GM23338 (cell line): ENCODE measurements around the gene SYT14. TPM values are rescaled to one million over a fixed set of nuclear protein-coding genes. Genes with fewer than 3 reads are reported as not detected.

Source experiments
- ATAC-seq: fragments of 200-7000 bp; cut with Tn5 transposase; 3 replicates; pipeline ENCODE4 v1.9.1; 2020
- DNase-seq: peaks from one replicate; pipeline ENCODE4 v3.0.0-alpha.2; 2015; ENCODE audit warnings: low spot score
- H2AFZ ChIP-seq: fragments of 200-600 bp; sonication (generic); 2 replicates; pipeline ENCODE4 v1.8.0; 2016; ENCODE audit warnings: antibody characterized with exemption, mild to moderate bottlenecking, moderate library complexity
- H3F3A ChIP-seq: fragments of 200-600 bp; sonication (generic); replicated peaks from 2 replicates; pipeline ENCODE4 v1.8.0; 2017; ENCODE audit warnings: antibody characterized with exemption, mixed run types, low read depth
- H3K27ac ChIP-seq: fragments of 200-600 bp; sonication (generic); 2 replicates; pipeline ENCODE4 v1.6.1; 2016; ENCODE audit warnings: low read depth
- H3K27me3 ChIP-seq: fragments of 200-600 bp; sonication (generic); 2 replicates; pipeline ENCODE4 v1.8.0; 2016; ENCODE audit warnings: mild to moderate bottlenecking, mixed run types, moderate library complexity; ENCODE audit not compliant: insufficient read depth
- H3K36me3 ChIP-seq: fragments of 200-600 bp; sonication (generic); 2 replicates; pipeline ENCODE4 v1.8.0; 2016; ENCODE audit warnings: mild to moderate bottlenecking; ENCODE audit not compliant: insufficient read depth
- H3K4me1 ChIP-seq: fragments of 200-600 bp; sonication (generic); 2 replicates; pipeline ENCODE4 v1.8.0; 2016; ENCODE audit warnings: mild to moderate bottlenecking, moderate library complexity; ENCODE audit not compliant: insufficient read depth
- H3K4me2 ChIP-seq: fragments of 200-600 bp; sonication (generic); 2 replicates; pipeline ENCODE4 v1.7.1; 2017; ENCODE audit warnings: mixed run types
- H3K4me3 ChIP-seq: fragments of 200-600 bp; sonication (generic); 2 replicates; pipeline ENCODE4 v1.6.1; 2016; ENCODE audit warnings: mixed run types
- H3K79me2 ChIP-seq: fragments of 200-600 bp; sonication (generic); replicated peaks from 2 replicates; pipeline ENCODE4 v1.8.0; 2017; ENCODE audit warnings: mild to moderate bottlenecking; ENCODE audit not compliant: insufficient read depth
- H3K9me2 ChIP-seq: fragments of 200-600 bp; sonication (generic); 2 replicates; pipeline ENCODE4 v1.8.0; 2017; ENCODE audit not compliant: insufficient read depth
- H4K20me1 ChIP-seq: fragments of 200-600 bp; sonication (generic); replicated peaks from 2 replicates; pipeline ENCODE4 v1.8.0; 2017; ENCODE audit warnings: mild to moderate bottlenecking; ENCODE audit not compliant: insufficient read depth
- H3K27ac Mint-ChIP-seq: 2 replicates; pipeline ENCODE4 v1.8.0; 2020; ENCODE audit warnings: inconsistent platforms, mild to moderate bottlenecking, moderate library complexity, mixed read lengths
- H3K27me3 Mint-ChIP-seq: 3 replicates; pipeline ENCODE4 v1.8.0; 2022; ENCODE audit warnings: low read depth, mild to moderate bottlenecking, moderate library complexity, mixed read lengths, inconsistent platforms; ENCODE audit not compliant: insufficient read depth, poor library complexity
- H3K36me3 Mint-ChIP-seq: 3 replicates; pipeline ENCODE4 v1.8.0; 2021; ENCODE audit warnings: low read depth, mild to moderate bottlenecking, inconsistent platforms, moderate library complexity, mixed read lengths
- H3K4me1 Mint-ChIP-seq: 3 replicates; pipeline ENCODE4 v1.8.0; 2020; ENCODE audit warnings: mild to moderate bottlenecking, inconsistent platforms, mixed read lengths
- H3K4me3 Mint-ChIP-seq: 3 replicates; pipeline ENCODE4 v1.8.0; 2021; ENCODE audit warnings: moderate library complexity, mild to moderate bottlenecking, inconsistent platforms, mixed read lengths
- H3K9me3 Mint-ChIP-seq: 3 replicates; pipeline ENCODE4 v1.8.0; 2020; ENCODE audit warnings: moderate library complexity, mild to moderate bottlenecking, inconsistent platforms, mixed read lengths
- JUNB ChIP-seq: IDR thresholded peaks from one replicate; pipeline ENCODE4 v1.6.1; 2016; ENCODE audit warnings: antibody characterized with exemption; ENCODE audit not compliant: unreplicated experiment
- POLR2AphosphoS5 ChIP-seq: IDR thresholded peaks from 2 replicates; pipeline ENCODE4 v1.6.1; 2016; ENCODE audit warnings: antibody characterized with exemption, low read depth
- REST ChIP-seq: IDR thresholded peaks from one replicate; pipeline ENCODE4 v1.6.1; 2018; ENCODE audit warnings: antibody characterized with exemption; ENCODE audit not compliant: unreplicated experiment
- STAT1 ChIP-seq: IDR thresholded peaks from one replicate; pipeline ENCODE4 v1.6.1; 2016; ENCODE audit warnings: antibody characterized with exemption; ENCODE audit not compliant: unreplicated experiment
- ZNF114 ChIP-seq: fragments of 250-450 bp; sonication (Bioruptor Pico); IDR thresholded peaks from 2 replicates; pipeline ENCODE4 v1.5.0; 2020; ENCODE audit warnings: mild to moderate bottlenecking, moderate library complexity
- ZNF462 ChIP-seq: fragments of 250-450 bp; sonication (Bioruptor Pico); IDR thresholded peaks from 2 replicates; pipeline ENCODE4 v1.5.0; 2020; ENCODE audit warnings: mild to moderate bottlenecking, moderate library complexity
- polyA plus RNA-seq: library from polyadenylated mRNA; unstranded; fragments of >200 nt; fragmentation: Nextera tagmentation; extraction: Ambion mirVana; gene quantifications from 2 replicates; pipeline ENCODE4 v1.2.1, GENCODE V29; 2016
- total RNA-seq: library from RNA; depleted of rRNA; stranded (reverse); fragments of >200 nt; shearing (Covaris generic); gene quantifications from 2 replicates; pipeline ENCODE4 v1.2.3, GENCODE V29; 2014

SYT14 gene
- total and polyA plus RNA-seq, 2 experiments from 2014 or later = 5.2 to 22.4 TPM

- H3K9me2 ChIP-seq = no peaks in the 10 kb centered on the region
- H2AFZ ChIP-seq = no peak overlapping the region
- Mint-ChIP-seq H3K27ac (no peak overlapping the region), H3K36me3 (no peaks in the 10 kb centered on the region), H3K9me3 (no peaks in the 10 kb centered on the region; the same call in 2 of the 3 replicates), H3K4me1 (no peaks in the 10 kb centered on the region), H3K4me3 (no peak overlapping the region), H3K27me3 (no peaks in the 10 kb centered on the region)
- ATAC-seq (no peak), DNase-seq (no peak)
- H3K4me1 ChIP-seq = no peaks in the 10 kb centered on the region
- no peak overlapping the region for H3K4me3 ChIP-seq
- H3K27ac ChIP-seq = no peak overlapping the region
- H3K4me2 ChIP-seq = no peak overlapping the region
- no peaks in the 10 kb centered on the region for H3K36me3 ChIP-seq
- H3K79me2 ChIP-seq = 0 out of 2 replicates have a peak, but pooled peaks cover 3% of the 10 kb centered on the region
- no peaks in the 10 kb centered on the region; the same call in 1 of the 2 replicates for H4K20me1 ChIP-seq
- no peaks in the 10 kb centered on the region for H3F3A ChIP-seq
- H3K27me3 ChIP-seq = no peaks in the 10 kb centered on the region
- TF ChIP-seq JUNB (no peak), STAT1 (no peak), ZNF114 (CRISPR knock-in tag) (no peak), POLR2AphosphoS5 (no peak), ZNF462 (CRISPR knock-in tag) (no peak), REST (no peak)
These were observed 24.8 kb downstream of the SYT14 start for GRCh38 chr1:209962856-209963255.
